Loucy (cell line): Measurements from ENCODE around the gene METAP1D.

ENCODE experiments used
- CTCF ChIP-seq: fragments of 200-600 bp; sonication (generic); conservative IDR thresholded peaks from 2 replicates; pipeline ENCODE4 v1.5.1; 2014; ENCODE audit warnings: mild to moderate bottlenecking, antibody characterized with exemption, low read length
- EZH2phosphoT487 ChIP-seq: fragments of 200-600 bp; IDR thresholded peaks from 2 replicates; pipeline ENCODE4 v1.6.1; 2018; ENCODE audit warnings: antibody characterized with exemption, mild to moderate bottlenecking, moderate library complexity, borderline replicate concordance

- TF ChIP-seq CTCF (no peak), EZH2phosphoT487 (no peak)
These were observed 41.3 kb upstream of the METAP1D start for GRCh38 chr2:171958475-171958874.
